Ishikawa (cell line): Measurements from ENCODE around the gene SGCD.

ENCODE experiments used
- CEBPB ChIP-seq: IDR thresholded peaks from 2 replicates; pipeline ENCODE4 v1.6.1; 2012
- EP300 ChIP-seq: IDR thresholded peaks from 2 replicates; pipeline ENCODE4 v1.6.1; 2012; ENCODE audit warnings: borderline replicate concordance
- NFIC ChIP-seq: IDR thresholded peaks from 2 replicates; pipeline ENCODE4 v1.6.1; 2012
- RAD21 ChIP-seq: IDR thresholded peaks from 2 replicates; pipeline ENCODE4 v1.6.1; 2012; ENCODE audit warnings: low read depth
- ZBTB7A ChIP-seq: IDR thresholded peaks from 2 replicates; pipeline ENCODE4 v1.6.1; 2012; ENCODE audit warnings: low read depth

- TF ChIP-seq CEBPB (no peak), EP300 (no peak), NFIC (no peak), ZBTB7A (no peak), RAD21 (no peak)
Measured at GRCh38 chr5:156396830-156397081, 69.8 kb downstream of the SGCD start.
